Measurements from ENCODE around the gene RALB. TPM values are rescaled to one million over a fixed set of nuclear protein-coding genes. Genes with fewer than 3 reads are reported as not detected.

RALB gene
- total RNA-seq = 10 to 100 TPM; 39.4 to 45.4 TPM

GRCh38 chr2:120252225-120253020, at the start of gene RALB:
Gene RALB (plus strand): TSS chr2:120252852. CDS start chr2:120278665, 25,813 bp downstream.
- peak; percentile 100 for DNase-seq
- Mint-ChIP-seq H3K4me1 (ENCODE audit: low read depth) (peaks cover 66% of the 10 kb centered on the region), H3K36me3 (ENCODE audit: low read depth) (peaks cover 31% of the 10 kb centered on the region), H3K27me3 (ENCODE audit: low read depth) (peaks cover 23% of the 10 kb centered on the region), H3K27ac (peak within 1 kb of the TSS; percentile 92), H3K4me3 (peak within 1 kb of the TSS; percentile 99), H3K9me3 (ENCODE audit: insufficient read depth) (no peaks in the 10 kb centered on the region)
- ChIA-PET POLR2A (interaction anchor here (0.8 to 2.5 kb wide), 4 partner anchors 12 to 62 kb away, joined by 3 to 17 read pairs (median 4); no protein-coding TSS in a partner anchor), CTCF (interaction anchor here (0.7 to 3.0 kb wide), 8 partner anchors 10 to 574 kb away, joined by 3 to 26 read pairs (median 4); partner anchors contain the start of genes TMEM177 and TMEM185B)
- peak; percentile 97 for ATAC-seq

GRCh38 chr2:120203251-120204021, 49.2 kb upstream of the RALB start:
- peaks cover 11% of the 10 kb centered on the region for H3K4me1 Mint-ChIP-seq (ENCODE audit: low read depth)
- POLR2A ChIA-PET = no interaction called here
- H3K9me3 Mint-ChIP-seq (ENCODE audit: insufficient read depth) = peaks cover 8% of the 10 kb centered on the region
- DNase-seq (peak; percentile 18), ATAC-seq (no peak)
- no peaks in the 10 kb centered on the region for H3K27me3 Mint-ChIP-seq (ENCODE audit: low read depth)
- CTCF ChIA-PET = interaction anchor here (2.0 to 2.1 kb wide), 3 partner anchors 27 to 110 kb away, joined by 4 to 8 read pairs (median 5); no protein-coding TSS in a partner anchor
- no peak overlapping the region for H3K4me3 Mint-ChIP-seq
- H3K36me3 Mint-ChIP-seq (ENCODE audit: low read depth) = peaks cover 12% of the 10 kb centered on the region
- H3K27ac Mint-ChIP-seq = no peak overlapping the region

- DNase-seq (no peak), ATAC-seq (peak; percentile 17)
- Mint-ChIP-seq H3K9me3 (ENCODE audit: insufficient read depth) (peaks cover 6% of the 10 kb centered on the region), H3K4me3 (no peak overlapping the region), H3K27me3 (ENCODE audit: low read depth) (no peaks in the 10 kb centered on the region), H3K4me1 (ENCODE audit: low read depth) (peaks cover 11% of the 10 kb centered on the region), H3K27ac (no peak overlapping the region), H3K36me3 (ENCODE audit: low read depth) (peaks cover 9% of the 10 kb centered on the region)
- ChIA-PET POLR2A (no interaction called here), CTCF (interaction anchor here (1.5 to 2.1 kb wide), 3 partner anchors 10 to 109 kb away, joined by 4 to 8 read pairs (median 4); no protein-coding TSS in a partner anchor)
Measured at GRCh38 chr2:120204022-120204405, 48.6 kb upstream of the RALB start.

GRCh38 chr2:120204417-120204816, 48.2 kb upstream of the RALB start:
- Mint-ChIP-seq H3K4me3 (no peak overlapping the region), H3K4me1 (ENCODE audit: low read depth) (peaks cover 11% of the 10 kb centered on the region), H3K27ac (no peak overlapping the region), H3K9me3 (ENCODE audit: insufficient read depth) (peaks cover 2% of the 10 kb centered on the region), H3K27me3 (ENCODE audit: low read depth) (no peaks in the 10 kb centered on the region), H3K36me3 (ENCODE audit: low read depth) (peaks cover 7% of the 10 kb centered on the region)
- ChIA-PET POLR2A (no interaction called here), CTCF (interaction anchor here (1.5 to 2.1 kb wide), 3 partner anchors 10 to 109 kb away, joined by 4 to 8 read pairs (median 4); no protein-coding TSS in a partner anchor)
- ATAC-seq = peak; percentile 12
- DNase-seq = no peak

GRCh38 chr2:120204945-120205670, 47.5 kb upstream of the RALB start:
- Mint-ChIP-seq H3K9me3 (ENCODE audit: insufficient read depth) (no peaks in the 10 kb centered on the region), H3K36me3 (ENCODE audit: low read depth) (peaks cover 6% of the 10 kb centered on the region), H3K27me3 (ENCODE audit: low read depth) (no peaks in the 10 kb centered on the region), H3K4me1 (ENCODE audit: low read depth) (peaks cover 11% of the 10 kb centered on the region), H3K4me3 (no peak overlapping the region), H3K27ac (no peak overlapping the region)
- ATAC-seq (no peak), DNase-seq (no peak)
- ChIA-PET CTCF (interaction anchor here (0.8 to 2.1 kb wide), 6 partner anchors 9 to 108 kb away, joined by 3 to 17 read pairs (median 6); no protein-coding TSS in a partner anchor), POLR2A (no interaction called here)

GRCh38 chr2:120206022-120206581, 46.5 kb upstream of the RALB start:
- H3K27me3 Mint-ChIP-seq (ENCODE audit: low read depth) = no peaks in the 10 kb centered on the region
- H3K4me1 Mint-ChIP-seq (ENCODE audit: low read depth) = peaks cover 11% of the 10 kb centered on the region
- CTCF ChIA-PET = interaction anchor here (0.9 to 2.0 kb wide), 4 partner anchors 10 to 107 kb away, joined by 3 to 17 read pairs (median 4); no protein-coding TSS in a partner anchor
- ATAC-seq = peak; percentile 40
- H3K4me3 Mint-ChIP-seq = no peak overlapping the region
- no peak overlapping the region for H3K27ac Mint-ChIP-seq
- H3K36me3 Mint-ChIP-seq (ENCODE audit: low read depth) = peaks cover 1% of the 10 kb centered on the region
- no peaks in the 10 kb centered on the region for H3K9me3 Mint-ChIP-seq (ENCODE audit: insufficient read depth)
- POLR2A ChIA-PET = no interaction called here
- DNase-seq = peak; percentile 59

- ChIA-PET POLR2A (interaction anchor here (1.8 kb wide), 1 partner anchor 14 kb away, joined by 5 read pairs; the partner anchor contains the start of gene TMEM185B), CTCF (interaction anchor here (1.1 to 2.3 kb wide), 3 partner anchors 11 to 104 kb away, joined by 3 to 7 read pairs (median 4); no protein-coding TSS in a partner anchor)
- ATAC-seq (no peak), DNase-seq (no peak)
- no peaks in the 10 kb centered on the region for H3K27me3 Mint-ChIP-seq (ENCODE audit: low read depth)
- no peak overlapping the region for H3K4me3 Mint-ChIP-seq
- H3K4me1 Mint-ChIP-seq (ENCODE audit: low read depth) = peaks cover 11% of the 10 kb centered on the region
- H3K36me3 Mint-ChIP-seq (ENCODE audit: low read depth) = peaks cover 1% of the 10 kb centered on the region
- H3K27ac Mint-ChIP-seq = peak overlapping the region; percentile 90
- no peaks in the 10 kb centered on the region for H3K9me3 Mint-ChIP-seq (ENCODE audit: insufficient read depth)
Measured at GRCh38 chr2:120208381-120209353, 44.0 kb upstream of the RALB start.

GRCh38 chr2:120209427-120210269, 43.0 kb upstream of the RALB start:
- no peak overlapping the region for H3K4me3 Mint-ChIP-seq
- peak overlapping the region; percentile 90 for H3K27ac Mint-ChIP-seq
- ChIA-PET CTCF (interaction anchor here (0.9 to 2.3 kb wide), 10 partner anchors 10 to 116 kb away, joined by 3 to 12 read pairs (median 4); partner anchors contain the start of gene TMEM185B), POLR2A (interaction anchor here (0.8 to 1.8 kb wide), 3 partner anchors 13 to 23 kb away, joined by 4 to 5 read pairs (median 5); partner anchors contain the start of gene TMEM185B)
- no peaks in the 10 kb centered on the region for H3K9me3 Mint-ChIP-seq (ENCODE audit: insufficient read depth)
- peaks cover 1% of the 10 kb centered on the region for H3K36me3 Mint-ChIP-seq (ENCODE audit: low read depth)
- no peak for DNase-seq
- H3K4me1 Mint-ChIP-seq (ENCODE audit: low read depth) = peaks cover 11% of the 10 kb centered on the region
- ATAC-seq = peak; percentile 40
- no peaks in the 10 kb centered on the region for H3K27me3 Mint-ChIP-seq (ENCODE audit: low read depth)

- no peak overlapping the region for H3K4me3 Mint-ChIP-seq
- H3K4me1 Mint-ChIP-seq (ENCODE audit: low read depth) = peaks cover 11% of the 10 kb centered on the region
- ATAC-seq (peak; percentile 68), DNase-seq (no peak)
- ChIA-PET POLR2A (interaction anchor here (0.8 kb wide), 2 partner anchors 12 to 22 kb away, joined by 4 to 5 read pairs; partner anchors contain the start of gene TMEM185B), CTCF (interaction anchor here (0.9 to 2.3 kb wide), 7 partner anchors 12 to 116 kb away, joined by 3 to 12 read pairs (median 4); partner anchors contain the start of gene TMEM185B)
- H3K27ac Mint-ChIP-seq = peak overlapping the region; percentile 90
- H3K9me3 Mint-ChIP-seq (ENCODE audit: insufficient read depth) = no peaks in the 10 kb centered on the region
- H3K36me3 Mint-ChIP-seq (ENCODE audit: low read depth) = peaks cover 1% of the 10 kb centered on the region
- H3K27me3 Mint-ChIP-seq (ENCODE audit: low read depth) = no peaks in the 10 kb centered on the region
Measured at GRCh38 chr2:120210270-120210693, 42.4 kb upstream of the RALB start.
